Suprapubic skin (tissue), 4 donors: ENCODE results near the gene RMND1.

Experiments
- EP300 ChIP-seq: sonication (generic); formaldehyde crosslinking; IDR thresholded peaks from one replicate; pipeline ENCODE4 v1.6.1; 2017; ENCODE audit warnings: antibody characterized with exemption
- POLR2AphosphoS5 ChIP-seq, 3 donors: sonication (generic); formaldehyde crosslinking; IDR thresholded peaks; one replicate each; pipeline ENCODE4 v1.6.1; 2017; ENCODE audit warnings: antibody characterized with exemption in 3 of 3
- TF ChIP-seq, protein P1 (sequence below), 2 donors: fragments of 200-600 bp in 1 of 2; fragments of 450-650 bp in 1 of 2; sonication (generic) in 1 of 2; IDR thresholded peaks; one replicate each; pipeline ENCODE4 v1.5.1; 2016 to 2019; ENCODE audit warnings: antibody characterized with exemption in 2 of 2, mild to moderate bottlenecking in 1 of 2, moderate library complexity in 1 of 2

DNA sequence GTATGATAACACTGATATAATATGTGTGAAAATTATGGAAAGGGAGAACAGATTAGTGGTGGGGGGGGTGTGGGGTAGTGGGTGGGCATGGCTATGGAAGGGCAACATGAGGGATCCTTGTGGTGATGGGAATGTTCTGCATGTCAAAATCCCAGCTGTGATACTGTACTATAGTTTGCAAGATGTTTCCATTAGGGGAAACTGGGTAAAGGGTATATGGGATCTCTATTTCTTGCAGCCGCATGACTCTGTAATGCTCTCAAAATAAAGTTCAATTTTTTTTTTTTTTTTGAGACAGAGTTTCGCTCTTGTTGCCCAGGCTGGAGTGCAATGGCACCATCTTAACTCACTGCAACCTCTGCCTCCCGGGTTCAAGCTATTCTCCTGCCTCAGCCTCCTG, 74.8 kb downstream of the RMND1 start:
- TF ChIP-seq, protein P1, sequence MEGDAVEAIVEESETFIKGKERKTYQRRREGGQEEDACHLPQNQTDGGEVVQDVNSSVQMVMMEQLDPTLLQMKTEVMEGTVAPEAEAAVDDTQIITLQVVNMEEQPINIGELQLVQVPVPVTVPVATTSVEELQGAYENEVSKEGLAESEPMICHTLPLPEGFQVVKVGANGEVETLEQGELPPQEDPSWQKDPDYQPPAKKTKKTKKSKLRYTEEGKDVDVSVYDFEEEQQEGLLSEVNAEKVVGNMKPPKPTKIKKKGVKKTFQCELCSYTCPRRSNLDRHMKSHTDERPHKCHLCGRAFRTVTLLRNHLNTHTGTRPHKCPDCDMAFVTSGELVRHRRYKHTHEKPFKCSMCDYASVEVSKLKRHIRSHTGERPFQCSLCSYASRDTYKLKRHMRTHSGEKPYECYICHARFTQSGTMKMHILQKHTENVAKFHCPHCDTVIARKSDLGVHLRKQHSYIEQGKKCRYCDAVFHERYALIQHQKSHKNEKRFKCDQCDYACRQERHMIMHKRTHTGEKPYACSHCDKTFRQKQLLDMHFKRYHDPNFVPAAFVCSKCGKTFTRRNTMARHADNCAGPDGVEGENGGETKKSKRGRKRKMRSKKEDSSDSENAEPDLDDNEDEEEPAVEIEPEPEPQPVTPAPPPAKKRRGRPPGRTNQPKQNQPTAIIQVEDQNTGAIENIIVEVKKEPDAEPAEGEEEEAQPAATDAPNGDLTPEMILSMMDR (IDR thresholded peaks at IDR 0.05) = no peak
- TF ChIP-seq EP300 (no peak), POLR2AphosphoS5 (IDR thresholded peaks at IDR 0.05) (no peak)
